ENCODE data around the gene AMMECR1. TPM values are rescaled to one million over a fixed set of nuclear protein-coding genes. Genes with fewer than 3 reads are reported as not detected.
"Not testable (repeated sequence)": the region's sequence is repeated elsewhere in the genome, so short reads cannot be mapped to it uniquely, and the experiment has no call there.

The AMMECR1 gene
- total RNA-seq, 2 donors from 2014 or later = 3.7 to 4.8 TPM

DNA sequence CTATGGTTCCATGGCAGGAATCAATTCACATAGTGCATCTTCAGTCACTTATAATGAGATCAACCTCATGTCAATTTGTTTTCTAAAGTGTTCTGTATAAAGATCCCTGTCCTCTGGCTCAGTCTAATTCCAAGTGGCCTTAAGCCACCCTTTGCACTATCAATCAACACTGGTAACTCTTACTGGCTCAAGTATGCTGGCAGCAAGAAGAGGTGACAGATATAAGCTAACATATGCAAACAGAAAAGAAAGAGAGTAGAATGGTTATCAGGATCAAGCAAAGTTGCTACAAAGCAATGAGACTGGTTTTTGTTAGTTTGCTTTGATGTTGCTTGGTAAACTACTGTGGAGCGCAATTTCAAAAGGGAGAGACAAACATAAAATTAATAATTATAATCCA, 67.0 kb downstream of the AMMECR1 start:
- Histone ChIP-seq H3K4me1 (replicated peaks) (no peaks in the 10 kb centered on the region), H3K9me3 (no peaks in the 10 kb centered on the region), H3K27me3 (replicated peaks; ENCODE audit: insufficient read depth) (no peaks in the 10 kb centered on the region), H3K4me3 (no peak overlapping the region), H3K27ac (no peak overlapping the region), H3K36me3 (no peaks in the 10 kb centered on the region)
- no peak for TF ChIP-seq POLR2AphosphoS5 (IDR thresholded peaks at IDR 0.05)
- TF ChIP-seq, protein P1, sequence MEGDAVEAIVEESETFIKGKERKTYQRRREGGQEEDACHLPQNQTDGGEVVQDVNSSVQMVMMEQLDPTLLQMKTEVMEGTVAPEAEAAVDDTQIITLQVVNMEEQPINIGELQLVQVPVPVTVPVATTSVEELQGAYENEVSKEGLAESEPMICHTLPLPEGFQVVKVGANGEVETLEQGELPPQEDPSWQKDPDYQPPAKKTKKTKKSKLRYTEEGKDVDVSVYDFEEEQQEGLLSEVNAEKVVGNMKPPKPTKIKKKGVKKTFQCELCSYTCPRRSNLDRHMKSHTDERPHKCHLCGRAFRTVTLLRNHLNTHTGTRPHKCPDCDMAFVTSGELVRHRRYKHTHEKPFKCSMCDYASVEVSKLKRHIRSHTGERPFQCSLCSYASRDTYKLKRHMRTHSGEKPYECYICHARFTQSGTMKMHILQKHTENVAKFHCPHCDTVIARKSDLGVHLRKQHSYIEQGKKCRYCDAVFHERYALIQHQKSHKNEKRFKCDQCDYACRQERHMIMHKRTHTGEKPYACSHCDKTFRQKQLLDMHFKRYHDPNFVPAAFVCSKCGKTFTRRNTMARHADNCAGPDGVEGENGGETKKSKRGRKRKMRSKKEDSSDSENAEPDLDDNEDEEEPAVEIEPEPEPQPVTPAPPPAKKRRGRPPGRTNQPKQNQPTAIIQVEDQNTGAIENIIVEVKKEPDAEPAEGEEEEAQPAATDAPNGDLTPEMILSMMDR (IDR thresholded peaks at IDR 0.05) = no peak
- TF ChIP-seq POLR2A (IDR thresholded peaks at IDR 0.05) = no peak
- 100% methylated on average over 1 of the region's 1 CpG for WGBS
- no peak for DNase-seq (ENCODE audit: low spot score)
- intact Hi-C loops (cut with DNase I) = no loop called here

DNA sequence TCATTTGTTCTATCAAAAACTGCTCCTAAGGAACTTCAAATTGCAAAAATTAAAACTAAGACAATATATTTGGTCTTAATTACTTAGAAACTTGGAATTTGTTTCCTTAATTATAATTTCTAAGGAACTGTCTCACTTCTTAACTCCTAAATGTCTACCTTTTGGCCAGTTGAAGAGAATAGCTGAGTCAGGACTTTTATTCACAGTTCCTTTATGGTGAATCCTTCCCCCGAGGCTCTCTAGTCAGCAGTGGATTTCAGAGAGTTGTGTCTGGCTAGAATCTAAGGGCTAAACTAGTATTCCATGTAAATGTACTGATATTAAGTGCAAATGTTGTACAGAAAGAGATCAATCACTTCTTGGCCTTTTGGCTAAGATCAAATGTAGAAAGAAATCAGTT, 69.3 kb downstream of the AMMECR1 start:
- intact Hi-C loops (cut with DNase I) = no loop called here
- TF ChIP-seq POLR2A (IDR thresholded peaks at IDR 0.05) (no peak), POLR2AphosphoS5 (IDR thresholded peaks at IDR 0.05) (no peak)
- TF ChIP-seq, protein P1 (IDR thresholded peaks at IDR 0.05) = no peak
- Histone ChIP-seq H3K9me3 (no peaks in the 10 kb centered on the region), H3K27me3 (replicated peaks; ENCODE audit: insufficient read depth) (no peaks in the 10 kb centered on the region), H3K4me1 (replicated peaks) (no peaks in the 10 kb centered on the region), H3K36me3 (no peaks in the 10 kb centered on the region), H3K27ac (no peak overlapping the region), H3K4me3 (no peak overlapping the region)
- no peak for DNase-seq (ENCODE audit: low spot score)
- WGBS = 79% methylated on average over 1 of the region's 1 CpG

DNA sequence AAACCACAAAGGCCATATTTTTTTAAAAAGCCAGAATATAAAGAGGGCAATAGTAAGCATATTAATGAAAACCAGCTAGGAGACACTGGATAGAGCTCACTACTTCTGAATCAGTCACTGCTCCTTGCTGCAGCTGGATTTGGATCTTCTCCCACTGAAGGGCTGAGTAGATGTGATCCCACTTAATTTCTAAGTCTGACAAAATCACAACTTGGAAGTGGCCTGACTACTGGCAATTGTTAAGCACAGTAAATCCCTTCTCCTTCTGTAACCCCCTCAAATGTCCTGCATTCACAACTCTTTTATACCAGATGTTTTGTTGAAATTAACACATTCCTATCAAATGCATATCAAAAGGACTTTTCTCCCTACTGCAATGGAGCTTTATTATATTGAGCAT, 72.9 kb downstream of the AMMECR1 start:
- H3K9me3 ChIP-seq = no peaks in the 10 kb centered on the region
- no peak for TF ChIP-seq POLR2AphosphoS5 (IDR thresholded peaks at IDR 0.05)
- TF ChIP-seq, protein P1 (IDR thresholded peaks at IDR 0.05) = no peak
- no peak for TF ChIP-seq POLR2A (IDR thresholded peaks at IDR 0.05)
- H3K4me1 ChIP-seq (replicated peaks) = no peaks in the 10 kb centered on the region
- DNase-seq (ENCODE audit: low spot score) = no peak
- no peak overlapping the region for H3K4me3 ChIP-seq
- intact Hi-C loops (cut with DNase I) = no loop called here
- H3K27ac ChIP-seq = no peak overlapping the region
- no peaks in the 10 kb centered on the region for H3K36me3 ChIP-seq
- H3K27me3 ChIP-seq (replicated peaks; ENCODE audit: insufficient read depth) = no peaks in the 10 kb centered on the region

DNA sequence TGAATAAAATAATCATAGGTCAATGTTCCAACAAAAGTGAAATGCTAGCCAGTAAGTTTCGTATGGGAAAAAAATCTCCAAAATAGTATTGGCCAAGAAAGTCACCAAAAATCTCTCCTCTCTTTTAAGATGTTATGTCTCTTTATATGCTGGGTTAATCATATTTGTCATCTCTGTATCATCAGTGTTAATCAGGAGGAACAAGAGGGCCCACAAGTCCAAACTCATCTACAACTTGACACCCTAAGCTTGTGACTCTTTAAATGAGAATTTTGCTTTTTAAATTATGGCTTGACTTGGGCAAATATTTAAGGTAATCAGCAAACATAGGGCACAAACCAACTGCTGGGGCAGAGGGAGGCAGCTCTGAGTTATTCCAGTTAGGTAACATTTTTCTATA, 75.5 kb downstream of the AMMECR1 start:
- no peak for TF ChIP-seq POLR2A (IDR thresholded peaks at IDR 0.05)
- TF ChIP-seq, protein P1 (IDR thresholded peaks at IDR 0.05) = no peak
- TF ChIP-seq POLR2AphosphoS5 (IDR thresholded peaks at IDR 0.05) = no peak
- Histone ChIP-seq H3K36me3 (no peaks in the 10 kb centered on the region), H3K9me3 (no peaks in the 10 kb centered on the region), H3K4me1 (replicated peaks) (no peaks in the 10 kb centered on the region), H3K27ac (no peak overlapping the region), H3K4me3 (no peak overlapping the region), H3K27me3 (replicated peaks; ENCODE audit: insufficient read depth) (no peaks in the 10 kb centered on the region)
- intact Hi-C loops (cut with DNase I) = no loop called here
- WGBS = 58% methylated on average over 1 of the region's 1 CpG
- DNase-seq (ENCODE audit: low spot score) = no peak

DNA sequence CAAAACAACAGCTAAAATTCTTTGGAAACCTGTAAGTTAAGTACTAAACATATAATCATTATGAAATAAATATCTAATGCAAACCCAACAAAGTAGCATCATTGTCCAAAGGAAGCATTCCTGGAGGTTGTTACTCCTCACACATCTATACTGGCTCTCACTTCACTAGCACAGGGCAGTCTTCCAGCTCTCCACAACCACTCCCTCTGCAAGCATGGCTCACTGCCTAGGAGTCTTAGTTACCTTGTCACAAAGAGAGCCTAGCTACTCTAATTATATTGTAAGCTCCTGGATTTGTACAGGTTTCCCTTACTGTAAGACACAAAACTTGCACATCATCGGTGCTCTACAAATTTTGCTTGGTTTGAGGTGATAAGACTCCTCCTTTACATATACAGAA, 76.1 kb downstream of the AMMECR1 start:
- Histone ChIP-seq H3K4me1 (replicated peaks) (no peaks in the 10 kb centered on the region), H3K4me3 (no peak overlapping the region), H3K9me3 (no peaks in the 10 kb centered on the region), H3K36me3 (no peaks in the 10 kb centered on the region), H3K27me3 (replicated peaks; ENCODE audit: insufficient read depth) (no peaks in the 10 kb centered on the region), H3K27ac (no peak overlapping the region)
- no peak for TF ChIP-seq POLR2A (IDR thresholded peaks at IDR 0.05)
- TF ChIP-seq, protein P1 (IDR thresholded peaks at IDR 0.05) = no peak
- TF ChIP-seq POLR2AphosphoS5 (IDR thresholded peaks at IDR 0.05) = no peak
- WGBS = 29% methylated on average over 1 of the region's 1 CpG
- intact Hi-C loops (cut with DNase I) = no loop called here
- DNase-seq (ENCODE audit: low spot score) = peak; percentile 53

DNA sequence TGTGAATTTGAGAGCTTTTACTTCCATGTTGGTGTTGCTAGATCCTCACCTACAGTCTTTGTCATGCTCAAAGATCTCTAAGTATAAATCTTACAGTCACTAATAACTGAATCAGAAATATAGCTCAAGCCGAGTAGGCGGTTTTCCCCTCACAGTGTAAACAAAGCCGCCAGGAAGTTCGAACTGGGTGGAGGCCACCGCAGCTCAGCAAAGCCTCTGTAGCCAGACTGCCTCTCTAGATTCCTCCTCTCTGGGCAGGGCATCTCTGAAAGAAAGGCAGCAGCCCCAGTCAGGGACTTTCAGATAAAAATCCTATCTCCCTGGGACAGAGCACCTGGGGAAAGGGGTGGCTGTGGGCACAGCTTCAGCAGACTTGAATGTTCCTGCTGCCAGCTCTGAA, 79.6 kb downstream of the AMMECR1 start:
- DNase-seq (ENCODE audit: low spot score); H3K36me3 ChIP-seq; H3K27ac ChIP-seq; H3K9me3 ChIP-seq; intact Hi-C loops (cut with DNase I); H3K27me3 ChIP-seq (replicated peaks; ENCODE audit: insufficient read depth); H3K4me1 ChIP-seq (replicated peaks); H3K4me3 ChIP-seq: not testable (repeated sequence)
- 74% methylated on average over 5 of the region's 5 CpGs for WGBS

DNA sequence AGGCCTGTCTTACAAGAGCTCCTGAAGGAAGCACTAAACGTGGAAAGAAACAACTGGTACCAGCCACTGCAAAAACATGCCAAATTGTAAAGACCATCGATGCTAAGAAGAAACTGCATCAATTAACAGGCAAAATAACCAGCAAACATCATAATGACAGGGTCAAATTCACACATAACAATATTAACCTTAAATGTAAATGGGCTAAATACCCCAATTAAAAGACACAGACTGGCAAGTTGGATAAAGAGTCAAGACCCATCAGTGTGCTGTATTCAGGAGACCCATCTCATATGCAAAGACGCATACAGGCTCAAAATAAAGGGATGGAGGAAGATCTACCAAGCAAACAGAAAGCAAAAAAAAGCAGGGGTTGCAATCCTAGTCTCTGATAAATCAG, 86.4 kb downstream of the AMMECR1 start:
- H3K4me3 ChIP-seq; H3K9me3 ChIP-seq; intact Hi-C loops (cut with DNase I); H3K4me1 ChIP-seq (replicated peaks); H3K27ac ChIP-seq; H3K27me3 ChIP-seq (replicated peaks; ENCODE audit: insufficient read depth); DNase-seq (ENCODE audit: low spot score); H3K36me3 ChIP-seq: not testable (repeated sequence)
- 95% methylated on average over 3 of the region's 3 CpGs for WGBS

DNA sequence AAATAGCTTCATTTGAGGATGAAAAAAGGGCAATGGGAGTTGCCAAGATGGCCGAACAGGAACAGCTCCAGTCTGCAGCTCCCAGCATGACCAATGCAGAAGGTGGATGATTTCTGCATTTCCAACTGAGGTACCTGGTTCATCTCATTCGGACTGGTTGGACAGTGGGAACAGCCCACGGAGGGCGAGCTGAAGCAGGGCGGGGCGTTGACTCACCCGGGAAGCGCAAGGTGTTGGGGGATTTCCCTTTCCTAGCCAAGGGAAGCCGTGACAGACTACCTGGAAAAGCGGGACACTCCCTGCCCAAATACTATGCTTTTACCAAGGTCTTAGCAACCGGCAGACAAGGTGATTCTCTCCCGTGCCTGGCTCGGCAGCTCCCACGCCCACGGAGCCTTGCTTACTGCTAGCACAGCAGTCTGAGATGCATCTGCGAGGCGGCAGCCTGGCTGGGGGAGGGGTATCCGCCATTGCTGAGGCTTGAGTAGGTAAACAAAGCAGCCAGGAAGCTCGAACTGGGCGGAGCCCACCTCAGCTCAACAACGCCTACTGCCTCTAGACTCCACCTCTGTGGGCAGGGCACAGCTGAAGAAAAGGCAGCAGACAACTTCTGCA, 88.3 kb downstream of the AMMECR1 start:
- not testable (repeated sequence) for H3K4me3 ChIP-seq
- H3K27ac ChIP-seq = peak overlapping the region in 1 of 2 donors; percentile 41

More for the DNA sequence above, 88.3 kb downstream of the AMMECR1 start:
- 60% methylated on average over 18 of the region's 21 CpGs for WGBS
- H3K9me3 ChIP-seq; H3K4me1 ChIP-seq (replicated peaks); H3K36me3 ChIP-seq; H3K27me3 ChIP-seq (replicated peaks; ENCODE audit: insufficient read depth); intact Hi-C loops (cut with DNase I): not testable (repeated sequence)
- peak; percentile 51 for DNase-seq (ENCODE audit: low spot score)

All from prostate gland (tissue), 2 donors.